HG03139 (cell line): ENCODE measurements around the gene CXorf65.

Experiments used
- ATAC-seq: cut with Tn5 transposase; IDR thresholded peaks from one replicate; pipeline ENCODE4 v1.9.1; 2021; ENCODE audit not compliant: unreplicated experiment

CXorf65 gene

DNA sequence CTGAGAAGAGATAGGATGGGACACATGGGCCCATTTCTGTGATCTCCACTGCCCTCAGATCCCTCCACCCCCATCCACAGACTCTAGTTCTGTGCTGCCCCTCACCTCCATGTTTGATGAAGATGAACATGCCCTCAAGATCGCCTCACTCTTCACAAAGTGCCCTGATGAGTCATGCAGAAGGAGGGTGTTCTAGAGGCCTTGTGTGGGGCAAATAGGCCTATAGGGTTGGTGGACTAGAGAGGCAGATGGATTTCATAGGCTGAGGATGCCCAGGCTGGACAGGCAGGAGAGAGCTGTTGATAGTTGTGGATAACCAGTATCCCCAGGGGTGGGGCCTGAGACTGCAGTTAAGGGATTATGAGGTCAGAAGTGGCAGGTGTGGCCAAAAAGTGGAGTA lies at the start of gene CXorf65:
CXorf65 (minus strand) TSS at position 314 of the 400 bp plus-strand sequence; CDS start at position 130, 184 bp downstream.
- ATAC-seq = no peak

GRCh38 chrX:71154641-71155040 lies 48.1 kb upstream of the CXorf65 start:
- no peak for ATAC-seq

DNA sequence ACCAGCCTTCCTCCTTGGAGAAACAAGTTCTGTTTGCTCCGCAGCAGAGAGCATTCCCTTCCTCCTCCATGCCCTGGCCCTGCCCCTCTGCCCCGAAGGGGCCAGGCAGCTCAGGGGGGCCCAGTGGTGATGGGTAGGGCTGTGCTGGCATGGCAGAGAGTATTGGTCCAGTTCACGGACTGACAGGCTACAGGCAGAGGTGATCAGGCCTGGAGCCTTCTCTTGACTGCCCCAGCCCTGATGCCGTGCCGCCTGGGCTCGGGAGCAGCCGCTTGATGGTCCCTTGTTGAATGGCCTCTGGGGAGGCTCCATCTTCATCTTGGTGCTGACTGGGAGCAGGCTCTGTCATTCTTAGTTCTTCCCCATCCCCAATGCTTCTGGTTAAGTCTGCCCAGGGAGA lies 47.7 kb upstream of the CXorf65 start:
- no peak for ATAC-seq

DNA sequence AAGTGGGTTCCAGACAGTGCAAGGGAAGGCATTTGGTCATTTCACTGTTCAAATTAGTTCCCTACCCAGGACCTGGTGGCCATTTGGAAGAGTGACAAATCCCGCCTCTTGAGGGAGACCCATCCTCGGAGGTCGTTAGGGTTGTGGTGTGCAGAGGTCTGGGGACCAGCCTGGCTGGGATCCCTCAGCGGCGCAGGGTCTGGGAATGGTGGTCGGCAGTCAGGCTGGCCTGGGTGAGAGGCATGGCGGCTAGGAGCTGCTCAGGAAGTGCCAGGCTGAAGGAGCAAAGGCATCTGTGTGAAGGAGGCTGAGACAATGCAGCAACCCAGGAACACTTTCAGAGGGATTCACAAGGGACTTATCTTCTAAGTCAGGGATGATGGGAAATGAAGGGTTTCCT lies 44.8 kb upstream of the CXorf65 start:
- no peak for ATAC-seq

GRCh38 chrX:71148278-71148663 lies 41.7 kb upstream of the CXorf65 start:
- no peak for ATAC-seq

GRCh38 chrX:71147496-71148277 lies 41.1 kb upstream of the CXorf65 start:
- no peak for ATAC-seq

DNA sequence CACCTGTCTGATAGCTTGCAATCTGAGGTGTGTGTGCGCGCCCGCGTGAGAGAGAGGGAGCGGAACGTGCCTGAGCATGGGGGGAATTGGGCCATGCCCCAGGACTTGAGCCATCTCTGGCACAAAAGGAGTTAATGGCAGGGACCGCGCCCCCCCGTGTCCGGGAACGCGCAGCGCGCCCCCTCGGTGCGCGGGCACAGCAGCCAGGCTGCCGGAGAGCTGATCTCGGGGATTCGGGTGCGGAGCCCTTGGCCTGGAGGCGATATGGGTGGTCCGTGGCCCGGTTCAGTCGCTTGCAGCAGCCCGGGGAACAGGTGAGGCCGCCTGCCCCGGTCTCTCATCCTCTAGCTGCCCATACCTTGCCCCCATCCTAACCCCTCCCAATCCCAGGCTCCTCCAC lies 38.1 kb upstream of the CXorf65 start, which contains the start of gene NLGN3:
NLGN3 (plus strand) TSS at position 191 of the 400 bp plus-strand sequence. CDS start 2,909 bp downstream, outside the sequence.
- ATAC-seq = no peak

DNA sequence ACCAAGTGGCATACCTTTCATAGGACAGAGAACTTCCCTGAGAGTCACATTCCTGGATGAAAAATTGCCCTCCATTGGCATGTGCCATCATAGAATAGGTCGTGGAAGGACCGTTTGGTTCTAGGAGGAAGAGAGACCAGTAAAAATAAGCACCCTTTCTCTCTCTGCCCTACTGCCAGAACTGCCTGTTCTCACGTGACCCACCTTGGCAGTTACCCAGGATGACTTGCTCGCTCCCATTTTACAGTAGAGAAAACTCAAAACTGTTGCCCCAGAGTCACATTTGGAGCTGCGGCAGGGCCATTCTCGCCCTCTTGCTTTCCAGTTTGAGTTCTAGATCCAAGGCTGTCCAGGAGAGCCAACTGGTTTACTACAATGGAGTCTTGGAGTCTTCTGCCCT lies 37.0 kb upstream of the CXorf65 start:
- no peak for ATAC-seq

DNA sequence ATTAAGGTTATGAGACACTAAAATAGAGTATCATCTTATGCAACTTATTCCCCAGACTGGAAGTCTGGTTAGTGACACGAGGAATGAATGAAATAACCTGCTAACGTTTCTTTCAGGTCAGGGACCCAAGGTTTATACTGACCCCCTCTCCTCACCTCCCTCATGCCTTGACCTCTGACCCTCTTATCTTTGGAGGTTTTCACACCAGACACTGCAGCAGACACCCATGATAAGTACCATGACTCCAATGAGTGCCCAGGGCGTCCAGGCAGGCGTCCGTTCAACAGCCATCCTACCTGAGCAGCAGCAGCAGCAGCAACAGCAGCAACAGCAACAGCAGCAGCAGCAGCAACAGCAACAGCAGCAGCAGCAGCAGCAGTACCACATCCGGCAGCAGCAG lies 33.9 kb upstream of the CXorf65 start:
- no peak for ATAC-seq

- ATAC-seq = no peak
Observed at GRCh38 chrX:71131510-71131909, 25.0 kb upstream of the CXorf65 start.

GRCh38 chrX:71128915-71129765 lies 22.6 kb upstream of the CXorf65 start:
- no peak for ATAC-seq

DNA sequence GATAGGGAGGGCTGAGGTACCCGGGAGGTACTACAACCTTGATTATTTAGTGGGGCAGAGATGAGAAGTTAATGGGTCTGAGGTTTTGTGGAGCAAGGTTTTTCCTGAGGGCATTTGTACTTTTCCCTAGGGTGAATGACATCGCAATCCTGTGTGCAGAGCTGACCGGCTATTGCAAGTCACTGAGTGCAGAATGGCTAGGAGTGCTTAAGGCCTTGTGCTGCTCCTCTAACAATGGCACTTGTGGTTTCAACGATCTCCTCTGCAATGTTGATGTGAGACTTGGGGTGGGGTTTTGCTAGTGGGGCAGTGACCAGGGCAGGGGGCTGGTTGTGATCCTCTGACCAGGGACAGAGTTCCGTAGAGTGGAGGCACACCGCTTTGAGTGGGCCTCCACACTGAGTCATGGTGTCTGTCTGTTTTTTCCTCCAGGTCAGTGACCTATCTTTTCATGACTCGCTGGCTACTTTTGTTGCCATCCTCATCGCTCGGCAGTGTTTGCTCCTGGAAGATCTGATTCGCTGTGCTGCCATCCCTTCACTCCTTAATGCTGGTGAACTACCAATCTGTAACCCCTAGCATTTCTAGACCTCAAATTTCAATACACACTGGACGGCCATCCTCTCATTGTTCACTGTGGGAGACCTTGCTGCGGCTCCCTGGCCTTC lies 21.8 kb upstream of the CXorf65 start:
- ATAC-seq = no peak

- no peak for ATAC-seq
Observed at GRCh38 chrX:71118985-71119535, 12.5 kb upstream of the CXorf65 start.

- ATAC-seq = peak; percentile 93
Observed at GRCh38 chrX:71118032-71118984, 11.8 kb upstream of the CXorf65 start, which contains the start of gene MED12. MED12 (plus strand) TSS chrX:71118596; CDS start chrX:71118755, 159 bp downstream.

DNA sequence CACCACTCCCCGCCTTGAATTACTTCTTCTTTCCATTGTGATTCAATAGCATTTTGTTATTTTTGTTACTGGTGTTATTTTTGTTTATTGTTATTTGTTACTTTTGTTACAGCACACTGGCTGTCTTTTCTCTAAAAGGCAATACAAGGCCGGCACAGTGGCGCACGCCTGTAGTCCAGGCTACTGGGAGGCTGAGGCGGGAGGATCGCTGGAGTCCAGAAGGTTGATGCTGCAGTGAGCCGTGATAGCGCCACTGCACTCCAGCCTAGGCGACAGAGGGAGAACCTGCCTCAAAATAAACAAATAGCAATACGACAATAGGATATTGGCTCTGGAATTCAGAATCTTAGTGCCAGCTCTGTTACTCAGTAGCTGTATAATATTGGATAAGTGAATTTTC lies 10.8 kb upstream of the CXorf65 start:
- no peak for ATAC-seq

GRCh38 chrX:71111921-71112431 lies 5.4 kb upstream of the CXorf65 start:
- ATAC-seq = peak; percentile 29

- ATAC-seq = peak; percentile 86
Observed at GRCh38 chrX:71111141-71111843, 4.8 kb upstream of the CXorf65 start, which contains the start of gene IL2RG. IL2RG (minus strand) TSS chrX:71111577; CDS start chrX:71111539, 38 bp downstream.

GRCh38 chrX:71109051-71109450 lies 2.5 kb upstream of the CXorf65 start:
- ATAC-seq = no peak
